Tibial nerve (tissue), 4 donors: ENCODE results near the gene KCNMA1.

Experiments used
- EP300 ChIP-seq, 2 donors: sonication (generic); formaldehyde crosslinking; IDR thresholded peaks; one replicate each; pipeline ENCODE4 v1.6.1; 2017; ENCODE audit warnings: antibody characterized with exemption in 2 of 2, mild to moderate bottlenecking in 1 of 2
- POLR2A ChIP-seq, 2 donors: fragments of 450-650 bp; IDR thresholded peaks; one replicate each; pipeline ENCODE4 v1.6.1; 2017; ENCODE audit warnings: antibody characterized with exemption in 2 of 2, mild to moderate bottlenecking in 2 of 2, moderate library complexity in 2 of 2
- TF ChIP-seq, protein P1 (sequence below), 5 experiments: fragments of 200-600 bp in 3 of 5; fragments of 450-650 bp in 2 of 5; sonication (generic) in 3 of 5; IDR thresholded peaks; one replicate each; pipeline ENCODE4 v1.5.1; 2016 to 2019; ENCODE audit warnings: antibody characterized with exemption in 5 of 5, mild to moderate bottlenecking in 3 of 5, moderate library complexity in 2 of 5

DNA sequence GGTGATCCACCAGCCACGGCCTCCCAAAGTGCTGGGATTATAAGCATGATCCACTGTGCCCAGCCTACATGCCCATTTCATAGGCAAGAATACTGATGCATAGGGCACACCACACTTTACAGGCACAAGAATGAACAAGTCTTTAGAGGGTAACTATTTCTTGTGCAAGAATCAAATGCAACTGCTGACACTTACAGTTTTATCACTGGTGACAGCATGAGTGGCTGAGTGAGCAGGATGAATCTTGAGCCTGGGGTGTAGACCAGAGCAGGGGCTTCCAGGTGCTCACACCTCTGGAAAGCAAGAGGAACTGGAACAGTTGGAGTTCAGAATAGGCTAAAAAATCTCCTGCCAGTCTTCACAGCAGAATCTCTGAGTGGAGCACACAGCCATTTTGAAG is 287.5 kb downstream of the KCNMA1 start:
- TF ChIP-seq, protein P1, sequence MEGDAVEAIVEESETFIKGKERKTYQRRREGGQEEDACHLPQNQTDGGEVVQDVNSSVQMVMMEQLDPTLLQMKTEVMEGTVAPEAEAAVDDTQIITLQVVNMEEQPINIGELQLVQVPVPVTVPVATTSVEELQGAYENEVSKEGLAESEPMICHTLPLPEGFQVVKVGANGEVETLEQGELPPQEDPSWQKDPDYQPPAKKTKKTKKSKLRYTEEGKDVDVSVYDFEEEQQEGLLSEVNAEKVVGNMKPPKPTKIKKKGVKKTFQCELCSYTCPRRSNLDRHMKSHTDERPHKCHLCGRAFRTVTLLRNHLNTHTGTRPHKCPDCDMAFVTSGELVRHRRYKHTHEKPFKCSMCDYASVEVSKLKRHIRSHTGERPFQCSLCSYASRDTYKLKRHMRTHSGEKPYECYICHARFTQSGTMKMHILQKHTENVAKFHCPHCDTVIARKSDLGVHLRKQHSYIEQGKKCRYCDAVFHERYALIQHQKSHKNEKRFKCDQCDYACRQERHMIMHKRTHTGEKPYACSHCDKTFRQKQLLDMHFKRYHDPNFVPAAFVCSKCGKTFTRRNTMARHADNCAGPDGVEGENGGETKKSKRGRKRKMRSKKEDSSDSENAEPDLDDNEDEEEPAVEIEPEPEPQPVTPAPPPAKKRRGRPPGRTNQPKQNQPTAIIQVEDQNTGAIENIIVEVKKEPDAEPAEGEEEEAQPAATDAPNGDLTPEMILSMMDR (IDR thresholded peaks at IDR 0.05), result no peak
- TF ChIP-seq POLR2A (IDR thresholded peaks at IDR 0.05), result no peak
- TF ChIP-seq EP300 (IDR thresholded peaks at IDR 0.05), result no peak
